Adrenal gland (tissue), 5 donors: ENCODE results near the gene RAB42.

ENCODE experiments used
- CTCF ChIP-seq, 6 experiments: fragments of 450-650 bp in 4 of 6; fragments of 200-600 bp in 2 of 6; sonication (generic) in 1 of 6; IDR thresholded peaks; 1 replicate in 5 of 6; 2 replicates in 1 of 6; pipeline versions ENCODE4 v1.5.1 to v1.8.0; 2016 to 2021; ENCODE audit warnings: antibody characterized with exemption in 6 of 6, mild to moderate bottlenecking in 2 of 6, moderate library complexity in 1 of 6
- POLR2A ChIP-seq, 2 donors: fragments of 450-650 bp; IDR thresholded peaks; one replicate each; pipeline ENCODE4 v1.6.1; 2017; ENCODE audit warnings: antibody characterized with exemption in 2 of 2, mild to moderate bottlenecking in 2 of 2, moderate library complexity in 1 of 2
- donor health status: DM: no; HTN: no; CAD: no.

GRCh38 chr1:28579401-28579800, 12.7 kb upstream of the RAB42 start:
- TF ChIP-seq CTCF (IDR thresholded peaks at IDR 0.05) (no peak), POLR2A (IDR thresholded peaks at IDR 0.05) (no peak)
